Measurements from ENCODE around the gene CXCL8. TPM values are rescaled to one million over a fixed set of nuclear protein-coding genes. Genes with fewer than 3 reads are reported as not detected.

The CXCL8 gene
- total and polyA plus RNA-seq, 2 donors (not counting 3 experiments of a cell fraction or from before 2014, with no cell fraction given) = 6.4 to 12.6 TPM

GRCh38 chr4:73721909-73722308 lies 18.5 kb upstream of the CXCL8 start:
- Histone ChIP-seq H3K27me3 (ENCODE audit: control insufficient read depth in 2 of 2, insufficient read depth in 2 of 2, low read length in 2 of 2) (no peaks in the 10 kb centered on the region), H3K36me3 (ENCODE audit: control insufficient read depth in 2 of 2, extremely low read depth in 1 of 2, insufficient read depth in 2 of 2, low read length in 2 of 2) (no peaks in the 10 kb centered on the region), H3K4me2 (ENCODE audit: insufficient read depth, low read length) (no peak overlapping the region), H3K27ac (ENCODE audit: insufficient read depth, low read depth, low read length) (no peak overlapping the region), H3K9me1 (replicated peaks; ENCODE audit: control insufficient read depth, extremely low read depth, insufficient read depth, low read length) (no peaks in the 10 kb centered on the region), H3K9me3 (replicated peaks; ENCODE audit: control insufficient read depth, insufficient read depth, low read length) (no peaks in the 10 kb centered on the region), H2AFZ (ENCODE audit: low read depth, low read length) (no peak overlapping the region), H3K9ac (replicated peaks; ENCODE audit: extremely low read depth, insufficient read depth, low read length) (no peak overlapping the region), H3K4me3 (replicated peaks in 1 of 3; ENCODE audit: insufficient read depth in 1 of 3, low read depth in 1 of 3, low read length in 3 of 3) (no peak overlapping the region), H3K79me2 (ENCODE audit: control insufficient read depth, insufficient read depth, low read length) (no peaks in the 10 kb centered on the region), H4K20me1 (replicated peaks; ENCODE audit: control insufficient read depth, extremely low read depth, insufficient read depth, low read length) (no peaks in the 10 kb centered on the region), H3K4me1 (ENCODE audit: control insufficient read depth, extremely low read depth, insufficient read depth, low read length) (peaks cover 23% of the 10 kb centered on the region)
- ChIA-PET CTCF (interaction anchor here (0.9 to 1.6 kb wide), 5 partner anchors 9 to 377 kb away, joined by 3 to 10 read pairs (median 5); partner anchors contain the start of gene CXCL2), POLR2A (interaction anchor here (0.6 kb wide), 1 partner anchor 448 kb away, joined by 3 read pairs; no protein-coding TSS in a partner anchor)
- intact Hi-C loops (cut with micrococcal nuclease) = no loop called here
- FAIRE-seq = no peak
- TF ChIP-seq FOS (IDR thresholded peaks at IDR 0.05; ENCODE audit: borderline replicate concordance, insufficient read depth, low read length) = peak; percentile 30
- no peak for TF ChIP-seq MYC (IDR thresholded peaks at IDR 0.05; ENCODE audit: low read depth, low read length)
- peak; percentile 64 for TF ChIP-seq GATA2 (IDR thresholded peaks at IDR 0.05; ENCODE audit: insufficient read depth, insufficient read length, low read depth, low read length)
- dilution Hi-C loops (cut with MboI; ENCODE audit: extremely low pct_ligation_motif_present, low sequenced_read_pairs) = no loop called here
- no peak for DNase-seq (ENCODE audit: low read depth, low spot score)
- BruUV-seq (replicated peaks) = no TSS peak

- Histone ChIP-seq H3K9ac (replicated peaks; ENCODE audit: extremely low read depth, insufficient read depth, low read length) (no peak overlapping the region), H2AFZ (ENCODE audit: low read depth, low read length) (no peak overlapping the region), H3K4me3 (replicated peaks in 1 of 3; ENCODE audit: insufficient read depth in 1 of 3, low read depth in 1 of 3, low read length in 3 of 3) (no peak overlapping the region), H3K27me3 (ENCODE audit: control insufficient read depth in 2 of 2, insufficient read depth in 2 of 2, low read length in 2 of 2) (no peaks in the 10 kb centered on the region), H4K20me1 (replicated peaks; ENCODE audit: control insufficient read depth, extremely low read depth, insufficient read depth, low read length) (no peaks in the 10 kb centered on the region), H3K4me1 (ENCODE audit: control insufficient read depth, extremely low read depth, insufficient read depth, low read length) (peaks cover 34% of the 10 kb centered on the region), H3K4me2 (ENCODE audit: insufficient read depth, low read length) (no peak overlapping the region), H3K79me2 (ENCODE audit: control insufficient read depth, insufficient read depth, low read length) (no peaks in the 10 kb centered on the region), H3K9me3 (replicated peaks; ENCODE audit: control insufficient read depth, insufficient read depth, low read length) (no peaks in the 10 kb centered on the region), H3K36me3 (ENCODE audit: control insufficient read depth in 2 of 2, extremely low read depth in 1 of 2, insufficient read depth in 2 of 2, low read length in 2 of 2) (no peaks in the 10 kb centered on the region), H3K9me1 (replicated peaks; ENCODE audit: control insufficient read depth, extremely low read depth, insufficient read depth, low read length) (no peaks in the 10 kb centered on the region), H3K27ac (ENCODE audit: insufficient read depth, low read depth, low read length) (no peak overlapping the region)
- ChIA-PET POLR2A (no interaction called here), CTCF (interaction anchor here (1.4 to 1.9 kb wide), 2 partner anchors 11 to 15 kb away, joined by 4 to 6 read pairs; no protein-coding TSS in a partner anchor)
- FAIRE-seq = no peak
- TF ChIP-seq POLR2A (IDR thresholded peaks at IDR 0.05; ENCODE audit: low read depth, low read length) (no peak), EZH2 (IDR thresholded peaks at IDR 0.05; ENCODE audit: borderline replicate concordance, low read depth, low read length, severe bottlenecking) (no peak), MAX (IDR thresholded peaks at IDR 0.05; ENCODE audit: insufficient read depth, insufficient read length) (no peak), GATA2 (IDR thresholded peaks at IDR 0.05; ENCODE audit: insufficient read depth, insufficient read length, low read depth, low read length) (no peak), POLR2AphosphoS5 (IDR thresholded peaks at IDR 0.05; ENCODE audit: insufficient read depth, low read depth, low read length) (no peak), FOS (IDR thresholded peaks at IDR 0.05; ENCODE audit: borderline replicate concordance, insufficient read depth, low read length) (no peak), JUN (IDR thresholded peaks at IDR 0.05; ENCODE audit: borderline replicate concordance, insufficient read depth, insufficient read length, low read depth) (no peak), CTCF (IDR thresholded peaks at IDR 0.05; ENCODE audit: extremely low read depth in 1 of 2, insufficient read depth in 1 of 2, low read depth in 1 of 2, low read length in 2 of 2) (no peak), MYC (IDR thresholded peaks at IDR 0.05; ENCODE audit: low read depth, low read length) (no peak)
- peak; percentile 57 for DNase-seq (ENCODE audit: low read depth, low spot score)
- intact Hi-C loops (cut with micrococcal nuclease) (no loop called here), dilution Hi-C loops (cut with MboI; ENCODE audit: extremely low pct_ligation_motif_present, low sequenced_read_pairs) (no loop called here)
- no TSS peak for BruUV-seq (replicated peaks)
These were observed 17.3 kb upstream of the CXCL8 start for GRCh38 chr4:73723023-73723422.
